SK-N-MC (cell line): ENCODE results near the gene CDRT4.
"Not testable (repeated sequence)": the region's sequence is repeated elsewhere in the genome, so short reads cannot be mapped to it uniquely, and the experiment has no call there.

Source experiments
- DNase-seq: peaks from one replicate; pipeline ENCODE4 v3.0.0-alpha.2; 2011; ENCODE audit warnings: low read depth, low spot score
- H3K27ac ChIP-seq: fragments of 200-600 bp; sonication (generic); 2 replicates; pipeline ENCODE4 v1.5.1; 2016; ENCODE audit warnings: mixed run types
- H3K36me3 ChIP-seq: fragments of 200-600 bp; sonication (generic); 2 replicates; pipeline ENCODE4 v1.6.1; 2017; ENCODE audit warnings: antibody characterized with exemption, low read length, mixed read lengths; ENCODE audit not compliant: insufficient read depth
- H3K4me3 ChIP-seq: fragments of 200-600 bp; sonication (generic); 2 replicates; pipeline ENCODE4 v1.5.1; 2016
- H3K9ac ChIP-seq: fragments of 200-600 bp; sonication (generic); 2 replicates; pipeline ENCODE4 v1.8.0; 2017; ENCODE audit warnings: mixed run types, mixed read lengths; ENCODE audit not compliant: insufficient read length
- H3K9me3 ChIP-seq: fragments of 200-600 bp; sonication (generic); 2 replicates; pipeline ENCODE4 v1.6.1; 2017; ENCODE audit warnings: low read depth, mild to moderate bottlenecking, antibody characterized with exemption, low read length, moderate library complexity, mixed read lengths
- EZH2 ChIP-seq: fragments of 200-600 bp; sonication (generic); IDR thresholded peaks from one replicate; pipeline ENCODE4 v1.6.1; 2017; ENCODE audit warnings: antibody characterized with exemption
- FOXP2 ChIP-seq: optimal IDR thresholded peaks from 2 replicates; pipeline ENCODE3; 2011; ENCODE audit warnings: mild to moderate bottlenecking, moderate library complexity; ENCODE audit not compliant: insufficient read depth; ENCODE audit errors: extremely low read length, control extremely low read depth
- POLR2AphosphoS5 ChIP-seq: IDR thresholded peaks from 2 replicates; pipeline ENCODE4 v1.6.1; 2012; ENCODE audit warnings: mild to moderate bottlenecking, low read depth, low read length, borderline replicate concordance

The CDRT4 gene

DNA sequence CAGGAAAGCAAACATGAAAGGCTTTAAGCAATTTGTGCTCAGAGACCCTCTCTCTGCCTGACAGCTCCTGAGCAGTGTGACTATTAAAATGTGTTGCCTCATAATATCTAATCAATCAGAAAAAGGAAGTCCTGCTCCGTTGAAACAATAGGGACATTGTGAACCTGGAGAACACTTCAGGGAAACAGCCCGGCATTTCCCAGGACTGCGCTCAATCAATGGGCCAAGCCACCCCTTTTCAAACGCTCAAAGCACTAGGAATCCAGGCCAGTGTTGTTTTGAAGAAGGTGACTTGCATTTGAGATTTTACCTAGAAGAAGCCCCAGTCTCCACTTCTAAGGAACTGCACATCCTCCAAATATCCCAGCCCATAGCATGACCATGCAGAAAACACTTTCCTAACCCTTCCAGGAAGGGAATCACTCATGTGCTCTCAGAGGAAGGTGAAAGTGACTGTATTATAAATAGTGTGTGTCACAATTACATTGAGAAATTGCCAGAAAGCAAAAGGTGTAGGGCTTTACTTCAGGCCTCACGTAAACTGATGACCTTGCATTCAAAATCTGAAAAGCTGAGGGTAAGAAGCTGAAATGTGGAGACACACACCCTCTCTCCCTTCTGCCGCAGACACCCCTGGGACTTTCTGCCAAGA is 19.4 kb downstream of the CDRT4 start:
- Histone ChIP-seq H3K36me3 (no peaks in the 10 kb centered on the region), H3K9me3 (no peaks in the 10 kb centered on the region), H3K27ac (no peak overlapping the region), H3K4me3 (no peak overlapping the region), H3K9ac (no peak overlapping the region)
- TF ChIP-seq POLR2AphosphoS5 = no peak
- DNase-seq = no peak

DNA sequence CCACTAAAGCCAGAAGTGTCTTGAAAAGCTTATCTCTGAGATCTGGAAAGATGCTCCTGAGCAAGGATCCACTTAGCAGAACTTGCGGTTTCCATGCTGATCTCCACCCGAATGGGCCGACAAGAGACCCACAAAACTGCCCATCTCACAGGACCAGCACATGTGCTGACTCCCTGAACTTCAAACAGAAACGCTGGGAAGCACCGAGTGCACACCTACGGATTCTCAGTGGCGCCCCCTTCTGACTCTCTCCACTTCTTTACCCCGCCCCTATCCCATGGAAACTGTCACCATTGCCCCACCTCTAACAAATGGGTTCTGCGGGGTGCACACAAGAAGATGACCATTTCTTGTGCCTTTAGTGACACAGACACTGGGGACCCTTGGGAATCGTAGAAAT is 21.4 kb downstream of the CDRT4 start:
- H3K9me3 ChIP-seq = no peaks in the 10 kb centered on the region
- DNase-seq = no peak

DNA sequence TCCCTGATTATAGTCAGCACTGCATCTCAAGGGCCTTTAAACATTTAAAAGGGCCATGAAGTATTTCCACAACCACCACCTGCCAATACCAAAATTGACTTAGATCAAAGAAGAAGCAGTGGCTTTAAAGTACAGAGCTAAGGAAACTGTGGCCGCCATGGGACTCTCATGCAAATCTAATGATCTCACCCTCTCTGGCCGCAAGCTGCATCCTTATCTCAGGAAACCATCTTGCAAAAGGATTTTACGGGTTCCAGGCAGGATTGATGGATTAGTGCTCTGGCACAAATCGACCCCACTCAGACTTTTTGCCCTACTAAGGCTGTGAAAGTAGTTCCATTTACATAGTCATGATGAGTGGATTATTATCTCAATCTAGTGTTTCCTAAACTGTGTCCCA is 22.6 kb downstream of the CDRT4 start:
- no peaks in the 10 kb centered on the region for H3K36me3 ChIP-seq
- H3K4me3 ChIP-seq = no peak overlapping the region
- no peak overlapping the region for H3K27ac ChIP-seq
- H3K9ac ChIP-seq = no peak overlapping the region
- DNase-seq = no peak
- TF ChIP-seq FOXP2 (no peak), EZH2 (no peak)
- H3K9me3 ChIP-seq = no peaks in the 10 kb centered on the region

More for the DNA sequence above, 21.4 kb downstream of the CDRT4 start:
- no peak overlapping the region for H3K9ac ChIP-seq
- no peak overlapping the region for H3K27ac ChIP-seq
- no peak overlapping the region for H3K4me3 ChIP-seq
- no peaks in the 10 kb centered on the region for H3K36me3 ChIP-seq
- TF ChIP-seq FOXP2 = no peak
- no peak for TF ChIP-seq POLR2AphosphoS5
- no peak for TF ChIP-seq EZH2

DNA sequence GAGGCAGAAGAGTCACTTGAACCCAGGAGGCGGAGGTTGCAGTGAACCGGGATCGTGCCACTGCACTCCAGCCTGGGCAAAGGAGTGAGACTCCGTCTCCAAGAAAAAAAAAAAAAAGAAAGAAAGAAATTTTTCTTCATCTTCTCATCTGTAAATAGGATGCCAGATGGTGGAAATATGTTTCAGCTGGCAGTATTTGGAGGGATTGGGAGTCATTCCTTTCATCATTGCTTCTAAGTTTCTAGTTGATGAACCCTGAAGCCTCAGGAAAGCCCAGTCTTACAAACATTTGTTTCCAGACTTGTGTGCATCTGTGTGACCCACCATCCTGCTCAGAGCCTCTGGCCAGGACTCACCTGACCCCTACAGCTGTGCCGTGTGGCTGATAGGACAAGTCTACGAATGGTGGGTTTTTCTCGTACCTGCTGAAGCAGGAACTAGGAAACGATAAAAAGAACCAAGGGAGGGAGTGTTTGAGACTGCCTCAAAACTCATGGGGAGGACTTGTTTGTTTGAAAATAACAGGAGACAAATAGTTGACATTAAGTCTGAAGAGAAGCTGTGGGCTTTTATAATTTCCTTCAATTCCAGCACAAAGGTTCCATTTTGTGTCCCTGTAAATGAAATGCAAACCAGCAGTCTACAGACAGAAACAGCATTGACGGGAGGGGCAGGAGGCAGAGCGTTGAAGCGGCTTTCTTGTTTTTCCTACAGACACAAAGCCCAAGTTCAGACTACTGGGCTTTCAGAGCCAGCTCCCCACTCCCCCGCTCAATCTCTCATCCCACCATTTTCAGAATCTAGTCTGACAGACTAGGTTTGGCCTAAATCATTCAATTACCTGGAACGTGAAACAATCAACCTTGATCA is 24.9 kb downstream of the CDRT4 start:
- Histone ChIP-seq H3K27ac (no peak overlapping the region), H3K4me3 (no peak overlapping the region), H3K36me3 (no peaks in the 10 kb centered on the region), H3K9ac (no peak overlapping the region), H3K9me3 (no peaks in the 10 kb centered on the region)
- TF ChIP-seq FOXP2 (no peak), EZH2 (no peak), POLR2AphosphoS5 (no peak)
- DNase-seq = no peak

DNA sequence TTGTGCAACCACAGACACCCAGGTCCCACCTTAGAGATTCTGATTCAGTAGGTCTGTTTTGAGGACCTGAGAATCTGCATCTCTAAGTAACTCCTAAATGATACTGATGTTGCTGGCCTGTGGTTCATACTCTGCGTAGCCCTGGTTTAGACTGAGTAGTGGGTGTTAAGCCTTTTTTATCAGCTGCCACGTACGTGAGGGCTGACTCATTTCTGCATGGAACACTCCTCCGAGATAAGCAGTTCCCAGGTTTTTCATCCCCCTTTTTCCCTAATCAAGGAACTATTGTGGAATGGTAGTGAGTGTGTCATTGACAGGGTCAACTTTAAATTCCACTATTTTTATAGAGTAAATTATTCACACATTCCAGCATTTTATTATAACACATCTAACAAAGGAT is 26.1 kb downstream of the CDRT4 start:
- TF ChIP-seq POLR2AphosphoS5 = no peak
- no peak for TF ChIP-seq EZH2
- no peak for TF ChIP-seq FOXP2
- no peak overlapping the region for H3K27ac ChIP-seq
- H3K9me3 ChIP-seq = no peaks in the 10 kb centered on the region

DNA sequence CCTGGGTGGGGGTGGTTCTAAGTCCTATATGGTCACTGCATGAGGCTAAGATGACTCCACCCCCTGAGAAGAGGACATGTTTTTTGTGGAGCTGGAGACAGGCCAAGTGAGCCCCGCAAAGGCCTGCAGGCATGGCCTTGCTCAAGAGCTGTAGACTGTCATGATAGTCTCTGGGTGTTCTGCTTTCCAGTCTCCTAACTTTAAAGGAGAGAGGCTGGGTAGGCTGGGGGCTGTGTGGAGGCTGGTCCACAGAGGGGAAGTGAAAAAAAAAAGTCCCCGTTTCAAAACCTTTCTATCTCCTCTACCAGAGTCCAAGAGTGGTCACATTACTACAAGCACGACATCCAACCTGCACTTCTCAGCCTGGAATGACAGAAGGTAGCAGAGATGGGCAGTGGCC is 27.1 kb downstream of the CDRT4 start:
- DNase-seq = no peak
- Histone ChIP-seq H3K9me3 (no peaks in the 10 kb centered on the region), H3K4me3 (no peak overlapping the region), H3K27ac (no peak overlapping the region), H3K9ac (no peak overlapping the region), H3K36me3 (no peaks in the 10 kb centered on the region)
- TF ChIP-seq POLR2AphosphoS5 = no peak
- TF ChIP-seq FOXP2 = no peak
- TF ChIP-seq EZH2 = no peak

More for the DNA sequence above, 26.1 kb downstream of the CDRT4 start:
- no peak overlapping the region for H3K9ac ChIP-seq
- no peak for DNase-seq
- no peaks in the 10 kb centered on the region for H3K36me3 ChIP-seq
- no peak overlapping the region for H3K4me3 ChIP-seq

DNA sequence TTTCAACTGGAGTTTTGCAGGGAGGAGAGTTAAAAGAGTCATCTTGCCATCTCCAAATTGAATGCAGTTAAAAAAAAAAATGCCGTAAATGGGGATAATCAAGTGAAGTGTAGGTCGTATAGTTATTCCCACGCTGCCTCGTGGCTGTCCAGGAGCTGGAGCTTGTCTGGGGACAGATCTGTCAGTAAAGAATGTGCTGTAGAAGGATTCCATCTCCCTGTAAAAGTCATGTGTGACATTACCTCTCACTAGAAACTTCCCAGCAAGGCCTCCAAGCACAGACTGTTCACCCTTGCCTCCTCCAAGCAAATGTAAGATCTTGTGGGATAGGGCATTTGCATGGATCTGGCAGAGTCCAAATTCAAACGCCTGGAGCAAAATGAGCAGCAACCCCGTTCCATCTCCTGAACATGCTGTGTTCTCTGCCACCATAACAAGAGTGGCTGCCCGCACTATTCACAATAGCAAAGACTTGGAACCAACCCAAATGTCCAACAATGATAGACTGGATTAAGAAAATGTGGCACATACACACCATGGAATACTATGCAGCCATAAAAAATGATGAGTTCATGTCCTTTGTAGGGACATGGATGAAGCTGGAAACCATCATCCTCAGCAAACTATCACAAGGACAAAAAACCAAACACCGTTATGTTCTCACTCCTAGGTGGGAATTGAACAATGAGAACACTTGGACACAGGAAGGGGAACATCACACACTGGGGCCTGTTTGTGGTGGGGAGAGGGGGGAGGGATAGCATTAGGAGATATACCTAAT is 28.0 kb downstream of the CDRT4 start:
- not testable (repeated sequence) for DNase-seq, H3K36me3 ChIP-seq, H3K9ac ChIP-seq, H3K9me3 ChIP-seq, H3K27ac ChIP-seq, H3K4me3 ChIP-seq

DNA sequence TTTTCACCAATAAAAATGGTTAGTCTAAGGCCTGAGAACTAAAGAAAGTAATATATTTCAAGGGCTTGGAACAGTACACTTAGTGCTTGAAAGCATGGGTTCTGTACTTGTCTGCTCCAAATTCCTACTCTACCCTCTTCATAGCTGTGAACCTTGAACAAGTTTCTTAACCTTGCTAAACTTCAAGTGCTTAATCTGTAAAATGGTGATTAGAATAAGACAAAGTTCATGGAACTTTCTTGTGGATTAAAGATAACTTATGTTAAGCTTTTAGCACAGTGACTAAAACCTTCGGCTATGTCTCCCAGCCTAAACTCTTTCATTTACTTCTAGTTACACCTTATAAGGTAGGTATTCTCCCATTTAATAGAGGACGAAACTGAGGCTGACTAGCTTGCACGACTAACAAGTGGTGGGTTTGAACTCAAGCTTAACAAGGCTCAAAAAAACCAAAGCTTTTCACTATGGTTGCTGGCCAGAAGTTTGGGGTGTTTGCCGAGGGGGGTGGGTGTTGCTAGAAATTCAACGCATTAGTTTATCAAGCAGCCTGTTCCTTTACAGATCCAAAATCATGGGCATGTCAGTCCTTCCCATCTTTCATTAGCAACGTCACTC is 28.8 kb downstream of the CDRT4 start:
- Histone ChIP-seq H3K9ac (no peak overlapping the region), H3K27ac (no peak overlapping the region), H3K36me3 (no peaks in the 10 kb centered on the region), H3K4me3 (no peak overlapping the region), H3K9me3 (no peaks in the 10 kb centered on the region)
- TF ChIP-seq FOXP2 = no peak
- no peak for DNase-seq

DNA sequence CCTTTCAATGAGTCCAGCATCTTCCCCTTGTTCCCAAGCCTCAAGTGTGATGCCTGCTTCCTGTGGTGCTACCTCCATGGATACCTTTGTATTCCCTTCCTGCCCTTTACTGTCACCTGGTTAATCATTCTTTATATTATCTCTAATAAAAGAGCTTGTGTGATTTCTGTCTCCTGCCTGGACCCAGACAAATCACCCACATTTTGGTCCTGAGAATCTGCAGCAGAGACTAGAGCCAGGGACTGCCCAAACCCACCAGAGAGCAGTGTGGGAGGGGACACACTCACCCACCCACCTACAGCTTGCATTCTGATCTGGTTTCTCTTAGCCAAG is 30.2 kb downstream of the CDRT4 start:
- no peak overlapping the region for H3K9ac ChIP-seq
- no peaks in the 10 kb centered on the region for H3K36me3 ChIP-seq
- no peak overlapping the region for H3K4me3 ChIP-seq
- no peak for DNase-seq
- TF ChIP-seq EZH2 = no peak
- TF ChIP-seq POLR2AphosphoS5 = no peak
- TF ChIP-seq FOXP2 = no peak
- H3K9me3 ChIP-seq = no peaks in the 10 kb centered on the region
- H3K27ac ChIP-seq = no peak overlapping the region
